Measurements from ENCODE around the gene KDM4B. TPM values are rescaled to one million over a fixed set of nuclear protein-coding genes. Genes with fewer than 3 reads are reported as not detected.

KDM4B gene
- total and polyA plus RNA-seq, 4 donors, result 3.2 to 19.7 (median 12.9) TPM

DNA sequence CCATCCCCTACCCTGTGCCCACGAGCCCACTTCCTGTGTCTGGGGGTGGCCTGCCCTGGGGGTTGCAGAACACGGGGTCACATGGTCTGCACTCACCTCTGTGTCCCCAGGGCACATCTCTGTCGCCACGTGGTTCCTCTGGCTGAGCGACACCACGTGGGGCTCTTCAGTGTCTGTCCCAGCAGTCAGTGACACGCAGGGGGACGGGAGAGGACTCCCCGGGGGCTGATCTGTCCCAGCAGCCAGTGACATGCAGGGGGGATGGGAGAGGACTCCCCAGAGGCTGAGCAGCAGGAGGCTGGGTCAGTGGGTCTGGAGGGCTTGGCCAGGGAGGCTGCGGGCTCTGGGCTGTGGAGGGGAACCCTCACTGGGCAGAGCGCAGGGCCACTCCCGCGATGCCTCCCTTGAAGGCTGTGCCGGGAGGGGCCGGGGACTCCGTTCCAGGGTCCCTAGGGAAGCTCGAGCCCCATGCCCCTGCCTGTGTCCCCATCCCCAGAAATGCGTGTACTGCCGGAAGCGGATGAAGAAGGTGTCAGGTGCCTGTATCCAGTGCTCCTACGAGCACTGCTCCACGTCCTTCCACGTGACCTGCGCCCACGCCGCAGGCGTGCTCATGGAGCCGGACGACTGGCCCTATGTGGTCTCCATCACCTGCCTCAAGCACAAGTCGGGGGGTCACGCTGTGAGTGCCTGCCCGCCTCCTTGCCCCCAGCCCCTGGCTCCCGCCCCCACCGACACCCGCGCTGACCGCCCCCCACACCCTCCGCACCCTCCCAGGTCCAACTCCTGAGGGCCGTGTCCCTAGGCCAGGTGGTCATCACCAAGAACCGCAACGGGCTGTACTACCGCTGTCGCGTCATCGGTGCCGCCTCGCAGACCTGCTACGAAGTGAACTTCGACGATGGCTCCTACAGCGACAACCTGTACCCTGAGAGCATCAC, 174.8 kb downstream of the KDM4B start:
- DNase-seq (ENCODE audit: low spot score), result no peak
- Histone ChIP-seq H3K27me3 (ENCODE audit: control insufficient read depth in 4 of 4, insufficient read depth in 4 of 4, low read length in 3 of 4) (no peaks in the 10 kb centered on the region), H3K4me3 (ENCODE audit: low read depth in 1 of 3, low read length in 3 of 3) (no peak overlapping the region), H3K9me3 (ENCODE audit: control insufficient read depth in 4 of 4, low read length in 3 of 4) (no peaks in the 10 kb centered on the region), H3K9ac (ENCODE audit: low read depth in 1 of 2, low read length in 2 of 2) (no peak overlapping the region), H3K4me1 (ENCODE audit: control insufficient read depth in 4 of 4, insufficient read depth in 4 of 4, low read length in 3 of 4) (peaks cover 0 to 4% (median 0%) of the 10 kb centered on the region in 4 donors), H3K27ac (ENCODE audit: low read depth in 1 of 2, low read length in 2 of 2) (no peak overlapping the region), H3K36me3 (ENCODE audit: control insufficient read depth in 4 of 4, insufficient read depth in 3 of 4, low read depth in 1 of 4, low read length in 3 of 4) (peaks cover 11 to 60% (median 32%) of the 10 kb centered on the region in 4 donors)
- 94% methylated on average over 51 of the region's 51 CpGs for WGBS
- TF ChIP-seq EGR1 (IDR thresholded peaks at IDR 0.05; ENCODE audit: low read depth in 2 of 2) (no peak), JUND (IDR thresholded peaks at IDR 0.05) (no peak), SP1 (IDR thresholded peaks at IDR 0.05) (no peak), YY1 (IDR thresholded peaks at IDR 0.05) (no peak), FOXA2 (IDR thresholded peaks at IDR 0.05) (no peak), HNF4G (IDR thresholded peaks at IDR 0.05) (no peak), RXRA (IDR thresholded peaks at IDR 0.05) (no peak)
- TF ChIP-seq, protein P1, sequence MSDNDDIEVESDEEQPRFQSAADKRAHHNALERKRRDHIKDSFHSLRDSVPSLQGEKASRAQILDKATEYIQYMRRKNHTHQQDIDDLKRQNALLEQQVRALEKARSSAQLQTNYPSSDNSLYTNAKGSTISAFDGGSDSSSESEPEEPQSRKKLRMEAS (IDR thresholded peaks at IDR 0.05), result no peak
- TF ChIP-seq, protein P2, sequence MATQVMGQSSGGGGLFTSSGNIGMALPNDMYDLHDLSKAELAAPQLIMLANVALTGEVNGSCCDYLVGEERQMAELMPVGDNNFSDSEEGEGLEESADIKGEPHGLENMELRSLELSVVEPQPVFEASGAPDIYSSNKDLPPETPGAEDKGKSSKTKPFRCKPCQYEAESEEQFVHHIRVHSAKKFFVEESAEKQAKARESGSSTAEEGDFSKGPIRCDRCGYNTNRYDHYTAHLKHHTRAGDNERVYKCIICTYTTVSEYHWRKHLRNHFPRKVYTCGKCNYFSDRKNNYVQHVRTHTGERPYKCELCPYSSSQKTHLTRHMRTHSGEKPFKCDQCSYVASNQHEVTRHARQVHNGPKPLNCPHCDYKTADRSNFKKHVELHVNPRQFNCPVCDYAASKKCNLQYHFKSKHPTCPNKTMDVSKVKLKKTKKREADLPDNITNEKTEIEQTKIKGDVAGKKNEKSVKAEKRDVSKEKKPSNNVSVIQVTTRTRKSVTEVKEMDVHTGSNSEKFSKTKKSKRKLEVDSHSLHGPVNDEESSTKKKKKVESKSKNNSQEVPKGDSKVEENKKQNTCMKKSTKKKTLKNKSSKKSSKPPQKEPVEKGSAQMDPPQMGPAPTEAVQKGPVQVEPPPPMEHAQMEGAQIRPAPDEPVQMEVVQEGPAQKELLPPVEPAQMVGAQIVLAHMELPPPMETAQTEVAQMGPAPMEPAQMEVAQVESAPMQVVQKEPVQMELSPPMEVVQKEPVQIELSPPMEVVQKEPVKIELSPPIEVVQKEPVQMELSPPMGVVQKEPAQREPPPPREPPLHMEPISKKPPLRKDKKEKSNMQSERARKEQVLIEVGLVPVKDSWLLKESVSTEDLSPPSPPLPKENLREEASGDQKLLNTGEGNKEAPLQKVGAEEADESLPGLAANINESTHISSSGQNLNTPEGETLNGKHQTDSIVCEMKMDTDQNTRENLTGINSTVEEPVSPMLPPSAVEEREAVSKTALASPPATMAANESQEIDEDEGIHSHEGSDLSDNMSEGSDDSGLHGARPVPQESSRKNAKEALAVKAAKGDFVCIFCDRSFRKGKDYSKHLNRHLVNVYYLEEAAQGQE (IDR thresholded peaks at IDR 0.05), result no peak

DNA sequence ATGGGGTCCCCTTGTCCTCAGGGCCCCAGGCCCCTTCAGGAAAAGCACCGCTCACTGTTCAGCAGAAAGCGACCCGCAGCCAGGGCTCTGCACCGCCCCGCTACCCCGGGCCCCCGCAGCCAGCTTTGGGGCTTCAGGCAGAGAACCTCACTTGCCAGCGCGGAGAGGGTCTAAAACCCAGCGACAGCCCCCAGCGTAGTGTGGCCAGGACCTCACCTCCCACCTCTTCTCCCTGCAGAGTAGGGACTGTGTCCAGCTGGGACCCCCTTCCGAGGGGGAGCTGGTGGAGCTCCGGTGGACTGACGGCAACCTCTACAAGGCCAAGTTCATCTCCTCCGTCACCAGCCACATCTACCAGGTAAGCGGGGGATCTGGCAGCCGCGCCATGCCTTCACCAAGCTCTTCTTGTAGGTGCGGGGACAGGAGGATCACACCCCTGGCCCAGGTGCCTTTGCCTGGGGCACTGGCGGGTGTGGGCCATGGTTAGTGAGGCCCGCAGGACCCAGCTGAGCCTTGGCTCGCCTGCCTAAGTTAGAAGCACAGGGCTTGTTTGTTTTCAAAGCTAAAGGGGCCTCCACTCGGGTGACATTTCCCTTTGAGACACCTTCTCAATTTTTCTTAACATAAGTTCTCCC, 175.7 kb downstream of the KDM4B start:
- Histone ChIP-seq H3K4me3 (ENCODE audit: low read depth in 1 of 3, low read length in 3 of 3) (no peak overlapping the region), H3K4me1 (ENCODE audit: control insufficient read depth in 4 of 4, insufficient read depth in 4 of 4, low read length in 3 of 4) (peaks cover 0 to 2% (median 0%) of the 10 kb centered on the region in 4 donors), H3K27ac (ENCODE audit: low read depth in 1 of 2, low read length in 2 of 2) (no peak overlapping the region), H3K27me3 (ENCODE audit: control insufficient read depth in 4 of 4, insufficient read depth in 4 of 4, low read length in 3 of 4) (no peaks in the 10 kb centered on the region), H3K9ac (ENCODE audit: low read depth in 1 of 2, low read length in 2 of 2) (no peak overlapping the region), H3K36me3 (ENCODE audit: control insufficient read depth in 4 of 4, insufficient read depth in 3 of 4, low read depth in 1 of 4, low read length in 3 of 4) (peaks cover 7 to 57% (median 29%) of the 10 kb centered on the region in 4 donors), H3K9me3 (ENCODE audit: control insufficient read depth in 4 of 4, low read length in 3 of 4) (no peaks in the 10 kb centered on the region)
- no peak for TF ChIP-seq JUND (IDR thresholded peaks at IDR 0.05)
- TF ChIP-seq, protein P1 (IDR thresholded peaks at IDR 0.05), result no peak
- no peak for TF ChIP-seq HNF4G (IDR thresholded peaks at IDR 0.05)
- no peak for TF ChIP-seq YY1 (IDR thresholded peaks at IDR 0.05)
- no peak for TF ChIP-seq TAF1 (conservative IDR thresholded peaks at IDR 0.05)
- no peak for TF ChIP-seq NR2F2 (IDR thresholded peaks at IDR 0.05)
- no peak for TF ChIP-seq EGR1 (IDR thresholded peaks at IDR 0.05; ENCODE audit: low read depth in 2 of 2)
- TF ChIP-seq GABPA (IDR thresholded peaks at IDR 0.05 in 1 of 2, conservative IDR thresholded peaks at IDR 0.05 in 1 of 2), result no peak
- TF ChIP-seq FOXA2 (IDR thresholded peaks at IDR 0.05), result no peak
- TF ChIP-seq HNF4A (conservative IDR thresholded peaks at IDR 0.05), result no peak
- no peak for TF ChIP-seq FOXA1 (IDR thresholded peaks at IDR 0.05)
- TF ChIP-seq, protein P3, sequence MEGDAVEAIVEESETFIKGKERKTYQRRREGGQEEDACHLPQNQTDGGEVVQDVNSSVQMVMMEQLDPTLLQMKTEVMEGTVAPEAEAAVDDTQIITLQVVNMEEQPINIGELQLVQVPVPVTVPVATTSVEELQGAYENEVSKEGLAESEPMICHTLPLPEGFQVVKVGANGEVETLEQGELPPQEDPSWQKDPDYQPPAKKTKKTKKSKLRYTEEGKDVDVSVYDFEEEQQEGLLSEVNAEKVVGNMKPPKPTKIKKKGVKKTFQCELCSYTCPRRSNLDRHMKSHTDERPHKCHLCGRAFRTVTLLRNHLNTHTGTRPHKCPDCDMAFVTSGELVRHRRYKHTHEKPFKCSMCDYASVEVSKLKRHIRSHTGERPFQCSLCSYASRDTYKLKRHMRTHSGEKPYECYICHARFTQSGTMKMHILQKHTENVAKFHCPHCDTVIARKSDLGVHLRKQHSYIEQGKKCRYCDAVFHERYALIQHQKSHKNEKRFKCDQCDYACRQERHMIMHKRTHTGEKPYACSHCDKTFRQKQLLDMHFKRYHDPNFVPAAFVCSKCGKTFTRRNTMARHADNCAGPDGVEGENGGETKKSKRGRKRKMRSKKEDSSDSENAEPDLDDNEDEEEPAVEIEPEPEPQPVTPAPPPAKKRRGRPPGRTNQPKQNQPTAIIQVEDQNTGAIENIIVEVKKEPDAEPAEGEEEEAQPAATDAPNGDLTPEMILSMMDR (IDR thresholded peaks at IDR 0.05; ENCODE audit: low read depth, low read length, missing input control), result no peak
- no peak for DNase-seq (ENCODE audit: low spot score)
- WGBS, result 98% methylated on average over 23 of the region's 23 CpGs
